ENCODE results near the gene CDKL1.
A peak's percentile ranks its signal among the peaks of the same experiment; 100 is the strongest.
"Not testable (repeated sequence)": the region's sequence is repeated elsewhere in the genome, so short reads cannot be mapped to it uniquely, and the experiment has no call there.

The CDKL1 gene

DNA sequence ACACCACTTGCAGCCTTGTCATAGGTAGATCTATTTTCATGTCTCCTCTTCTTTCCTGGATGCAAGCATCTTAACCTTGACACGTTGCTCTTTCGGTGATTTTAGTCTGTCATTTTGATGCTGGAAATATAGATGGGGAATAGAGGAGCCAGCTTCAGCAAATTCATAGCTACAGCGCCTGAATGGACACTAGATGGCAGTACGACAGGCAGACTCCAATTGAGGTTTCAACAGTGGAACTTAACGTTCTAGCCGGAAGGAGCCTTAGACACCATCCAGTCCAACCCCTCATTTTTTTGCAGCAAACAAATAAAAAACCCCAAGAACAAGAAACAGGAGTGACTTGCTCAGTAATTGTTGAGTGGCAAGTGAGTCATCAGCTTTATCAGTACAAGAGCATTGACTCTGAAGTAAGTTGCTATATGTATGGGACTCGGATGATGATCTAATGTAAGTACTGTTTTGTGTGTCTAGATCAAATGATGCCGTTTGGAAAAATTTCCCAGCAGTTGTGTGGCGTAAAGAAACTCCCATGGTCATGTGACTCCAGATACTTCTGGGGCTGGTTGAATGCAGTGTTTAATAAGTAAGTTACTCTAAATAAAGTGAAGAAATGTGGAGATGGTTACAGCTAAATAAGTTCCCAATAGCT, 75.5 kb downstream of the CDKL1 start:
- peak; percentile 92 for DNase-seq

DNA sequence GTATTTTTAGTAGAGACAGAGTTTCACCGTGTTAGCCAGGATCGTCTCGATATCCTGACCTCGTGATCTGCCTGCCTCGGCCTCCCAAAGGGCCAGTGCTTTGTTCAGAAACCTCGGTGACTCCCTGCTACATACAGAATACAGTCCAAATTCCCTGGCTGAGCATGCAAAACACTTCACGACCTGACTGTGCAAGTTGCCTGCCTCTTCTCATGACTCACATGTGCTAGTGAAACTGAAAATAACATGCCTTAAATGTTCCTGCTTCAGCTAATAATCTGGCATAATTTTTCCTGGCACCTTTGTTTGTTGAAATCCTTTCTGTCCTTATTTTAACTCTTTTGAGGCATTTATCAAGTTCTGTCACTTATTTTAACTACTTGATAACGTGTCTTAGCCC, 76.4 kb downstream of the CDKL1 start:
- DNase-seq: peak; percentile 48

- no peak for DNase-seq
Observed at GRCh38 chr14:50319721-50320120, 77.0 kb downstream of the CDKL1 start.

DNA sequence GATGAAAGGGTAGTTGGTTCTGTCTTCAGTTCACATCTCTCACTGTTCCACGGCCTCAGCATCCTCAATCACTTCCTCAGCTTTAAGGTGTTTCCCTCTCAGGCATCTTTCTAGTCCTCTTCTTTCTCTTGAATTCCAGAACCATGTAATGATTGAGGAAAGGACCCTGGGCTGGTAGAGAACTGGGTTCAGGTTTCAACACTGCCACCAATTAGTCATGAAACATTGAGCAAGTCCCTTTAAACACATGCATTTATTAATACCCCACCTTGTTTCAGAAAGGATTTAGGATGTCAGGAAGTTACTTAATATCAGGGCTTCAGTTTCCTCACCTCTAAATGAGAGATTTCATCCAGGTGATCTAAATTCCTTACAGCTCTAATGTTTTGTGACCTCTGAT, 77.4 kb downstream of the CDKL1 start:
- DNase-seq: peak; percentile 40

GRCh38 chr14:50318031-50318626, 78.6 kb downstream of the CDKL1 start:
- DNase-seq: peak; percentile 46

DNA sequence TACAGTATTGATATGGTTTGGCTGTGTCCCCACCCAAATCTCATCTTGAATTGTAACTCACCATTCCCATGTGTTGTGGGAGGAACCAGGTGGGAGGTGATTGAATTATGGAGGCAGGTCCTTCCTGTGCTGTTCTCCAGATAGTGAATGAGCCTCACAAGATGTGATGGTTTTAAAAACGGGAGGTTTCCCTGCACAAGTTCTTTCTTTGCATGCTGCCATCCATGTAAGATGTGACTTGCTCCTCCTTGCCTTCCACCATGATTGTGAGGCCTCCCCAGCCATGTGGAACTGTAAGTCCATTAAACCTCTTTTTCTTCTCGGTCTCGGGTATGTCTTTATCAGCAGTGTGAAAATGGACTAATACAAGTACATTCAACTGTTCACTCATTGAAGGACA, 82.6 kb downstream of the CDKL1 start:
- not testable (repeated sequence) for DNase-seq

DNA sequence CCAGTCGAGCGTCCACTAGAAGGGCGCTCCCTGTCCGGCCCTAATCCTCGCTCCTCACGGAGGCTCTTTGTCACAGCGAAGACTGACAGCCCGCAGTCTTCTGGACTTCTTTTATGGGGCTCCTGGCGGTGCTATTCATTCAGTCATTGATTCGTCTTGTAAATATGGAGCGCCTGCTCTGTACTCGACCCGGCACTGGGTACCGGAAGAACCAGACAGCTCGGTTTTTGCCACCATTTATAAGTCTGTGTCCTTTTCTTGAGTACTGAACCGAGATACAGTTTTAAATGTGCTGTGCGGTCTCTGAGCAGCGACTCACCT, 84.0 kb downstream of the CDKL1 start:
- no peak for DNase-seq

- DNase-seq: peak; percentile 93
Observed at GRCh38 chr14:50311972-50312733, 84.5 kb downstream of the CDKL1 start, which contains the start of the genes DMAC2L and L2HGDH. DMAC2L (plus strand) TSS chr14:50312324; CDS start chr14:50321488, 9,164 bp downstream. L2HGDH (minus strand) TSS chr14:50312229; CDS start chr14:50312150, 79 bp downstream.

GRCh38 chr14:50311337-50311971, 85.2 kb downstream of the CDKL1 start:
- no peak for DNase-seq

GRCh38 chr14:50310445-50310844, 86.2 kb downstream of the CDKL1 start:
- DNase-seq: no peak

DNA sequence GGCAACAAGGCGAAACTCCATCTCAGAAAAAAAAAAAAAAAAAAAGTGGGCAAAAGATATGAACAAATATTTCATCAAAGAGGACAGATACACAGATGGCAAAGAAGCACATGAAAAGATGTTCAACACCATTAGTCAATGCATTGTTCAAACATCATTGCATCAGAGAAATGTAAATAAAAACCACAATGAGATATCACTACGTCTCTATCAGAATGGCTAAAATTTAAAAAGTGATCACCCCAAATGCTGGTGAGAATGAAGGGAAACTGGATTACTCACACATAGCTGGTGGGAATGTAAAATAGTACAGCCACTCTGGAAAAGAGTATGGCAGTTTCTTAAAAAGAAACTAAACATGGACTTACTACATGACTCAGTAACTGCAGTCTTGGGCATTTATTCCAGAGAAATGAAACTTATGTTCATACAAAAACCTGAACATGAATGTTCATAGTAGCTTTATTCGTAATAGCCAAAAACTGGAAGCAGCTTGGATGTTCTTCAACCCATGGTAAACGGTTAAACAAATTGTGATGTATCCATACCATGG, 88.2 kb downstream of the CDKL1 start:
- no peak for DNase-seq

GRCh38 chr14:50303744-50304471, 92.8 kb downstream of the CDKL1 start:
- DNase-seq: no peak

DNA sequence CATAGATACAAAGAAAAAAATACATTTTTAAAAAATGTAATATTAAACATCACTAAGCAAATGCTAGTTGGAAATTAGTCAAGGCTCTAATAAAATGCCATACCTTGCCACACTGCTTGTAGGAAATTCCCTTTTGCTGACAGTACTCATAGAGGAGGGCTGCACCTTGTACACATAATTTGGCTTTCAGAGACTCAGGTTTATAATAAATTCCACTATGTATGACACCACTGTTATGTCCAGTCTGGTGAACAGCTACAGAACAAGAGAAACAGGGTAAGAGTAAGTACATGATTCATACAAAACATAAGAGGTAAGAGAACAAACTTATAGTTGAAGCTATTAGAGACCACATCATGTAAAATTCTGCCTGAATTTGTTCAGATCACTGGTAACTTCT, 94.8 kb downstream of the CDKL1 start:
- no peak for DNase-seq

DNA sequence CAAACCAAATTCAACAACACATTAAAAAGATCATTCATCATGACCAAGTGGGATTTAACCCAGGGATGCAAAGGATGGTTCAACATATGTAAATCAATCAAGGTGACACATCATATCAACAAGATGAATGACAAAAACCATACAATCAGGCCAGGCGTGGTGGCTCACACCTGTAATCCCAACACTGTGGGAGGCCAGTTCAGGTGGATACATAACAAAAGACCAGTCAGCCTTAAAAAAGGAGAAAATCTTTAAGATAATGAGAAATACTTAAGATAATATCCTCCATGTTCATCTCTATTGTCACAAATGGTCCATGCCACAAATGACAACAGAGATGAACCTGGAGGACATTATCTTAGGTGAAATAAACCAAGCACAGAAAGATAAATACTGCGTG, 97.1 kb downstream of the CDKL1 start:
- DNase-seq: no peak

DNA sequence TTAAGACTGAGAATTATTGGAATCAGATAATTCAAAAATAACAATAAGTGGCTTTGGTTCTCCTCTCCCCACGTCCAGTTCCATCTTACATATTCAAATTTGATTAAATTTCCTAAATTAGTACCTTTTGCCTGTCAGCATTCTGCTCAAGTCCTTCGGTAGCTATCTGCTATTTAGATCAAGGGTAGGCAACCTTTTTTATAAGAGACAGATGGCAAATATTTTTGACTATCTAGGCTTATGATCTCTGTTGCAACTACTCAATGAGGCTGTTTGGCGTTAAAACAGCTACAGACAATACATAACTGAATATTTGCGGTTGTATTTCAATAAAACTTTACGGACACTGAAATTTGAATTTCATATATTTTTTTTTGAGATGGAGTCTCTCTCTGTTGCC, 106.4 kb downstream of the CDKL1 start:
- no peak for DNase-seq

GRCh38 chr14:50288146-50288545, 108.5 kb downstream of the CDKL1 start:
- DNase-seq: no peak

DNA sequence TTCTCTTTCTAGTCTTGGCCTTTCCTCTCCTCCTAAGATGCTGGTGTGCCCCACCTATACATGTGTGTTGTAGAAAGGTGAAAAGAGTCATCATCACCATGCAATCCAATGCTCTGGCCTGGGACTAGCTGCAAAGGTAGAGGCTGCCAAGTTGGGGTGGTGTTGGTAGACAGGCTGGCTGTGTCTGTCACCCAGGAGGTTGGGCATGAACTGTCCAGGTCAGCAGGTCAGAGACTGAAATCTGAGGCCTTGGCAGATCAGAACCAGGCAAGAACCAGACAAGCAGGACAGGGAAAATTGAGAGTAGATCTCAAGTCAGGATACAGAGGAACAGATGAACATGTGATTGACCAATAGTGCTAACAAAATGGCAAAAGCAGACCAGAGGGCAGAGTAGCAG, 110.8 kb downstream of the CDKL1 start:
- DNase-seq: no peak
